NB4 (cell line): ENCODE results near the gene TMEM41B.
A peak's percentile ranks its signal among the peaks of the same experiment; 100 is the strongest.
"Not testable (repeated sequence)": the region's sequence is repeated elsewhere in the genome, so short reads cannot be mapped to it uniquely, and the experiment has no call there.

Experiments
- DNase-seq: peaks from one replicate; pipeline ENCODE4 v3.0.0; 2010; ENCODE audit warnings: low read depth
- H3K4me3 ChIP-seq: one replicate; pipeline ENCODE4 v1.5.1; 2011; ENCODE audit warnings: mild to moderate bottlenecking, low read depth, low read length, moderate library complexity
- CTCF ChIP-seq: IDR thresholded peaks from one replicate; pipeline ENCODE4 v1.5.1; 2012; ENCODE audit warnings: low read depth, low read length
- MAX ChIP-seq: IDR thresholded peaks from 2 replicates; pipeline ENCODE4 v1.6.1; 2011; ENCODE audit warnings: low read depth, low read length
- MYC ChIP-seq: IDR thresholded peaks from 2 replicates; pipeline ENCODE4 v1.6.1; 2011; ENCODE audit warnings: low read depth, low read length
- POLR2A ChIP-seq: IDR thresholded peaks from 2 replicates; pipeline ENCODE4 v1.6.1; 2011; ENCODE audit warnings: mild to moderate bottlenecking; ENCODE audit not compliant: insufficient read length; ENCODE audit errors: extremely low read depth

Gene TMEM41B

GRCh38 chr11:9266132-9266736, 48.2 kb downstream of the TMEM41B start:
- no peak for DNase-seq
- no peak overlapping the region for H3K4me3 ChIP-seq
- TF ChIP-seq CTCF, result no peak
- no peak for TF ChIP-seq POLR2A
- no peak for TF ChIP-seq MYC
- no peak for TF ChIP-seq MAX

GRCh38 chr11:9265211-9266131, 48.9 kb downstream of the TMEM41B start, which contains the start of gene DENND5A:
Gene DENND5A (minus strand): TSS chr11:9265350. CDS start chr11:9265069, 281 bp downstream.
- TF ChIP-seq POLR2A (peak; percentile 74), CTCF (no peak), MAX (peak; percentile 55; the same call in 1 of the 2 replicates), MYC (peak; percentile 82)
- DNase-seq, result peak; percentile 91
- peak within 1 kb of the TSS; percentile 91 for H3K4me3 ChIP-seq

- TF ChIP-seq POLR2A (peak; percentile 34), CTCF (no peak), MYC (peak; percentile 65), MAX (peak; percentile 24)
- peak; percentile 93 for DNase-seq
Measured at GRCh38 chr11:9264316-9265210, 49.8 kb downstream of the TMEM41B start.

GRCh38 chr11:9263840-9264315, 50.5 kb downstream of the TMEM41B start:
- H3K4me3 ChIP-seq, result peak overlapping the region; percentile 91
- peak; percentile 80 for DNase-seq
- TF ChIP-seq CTCF (no peak), POLR2A (no peak), MAX (no peak), MYC (no peak)

More at GRCh38 chr11:9264316-9265210, 49.8 kb downstream of the TMEM41B start:
- peak overlapping the region; percentile 91 for H3K4me3 ChIP-seq

- not testable (repeated sequence) for H3K4me3 ChIP-seq, DNase-seq
Measured at GRCh38 chr11:9260838-9261146, 53.6 kb downstream of the TMEM41B start.
